Aorta (tissue), 5 donors: Measurements from ENCODE around the gene BMERB1. TPM values are rescaled to one million over a fixed set of nuclear protein-coding genes. Genes with fewer than 3 reads are reported as not detected.

ENCODE experiments used
- ATAC-seq: fragments of 200-7000 bp; cut with Tn5 transposase; one replicate; pipeline ENCODE4 v1.9.1; 2022; ENCODE audit warnings: moderate library complexity; ENCODE audit not compliant: low FRiP score
- DNase-seq, 2 donors: peaks; one replicate each; pipeline ENCODE4 v3.0.0-alpha.2; 2020
- H3K27ac ChIP-seq, 2 donors: one replicate each; pipeline ENCODE4 v1.5.1; 2013; ENCODE audit warnings: low read length in 2 of 2, mild to moderate bottlenecking in 2 of 2, moderate library complexity in 2 of 2, control low read depth in 1 of 2, inconsistent platforms in 1 of 2, low read depth in 1 of 2
- H3K27me3 ChIP-seq, 2 donors: one replicate each; pipeline ENCODE4 v1.6.1; 2013; ENCODE audit warnings: control low read depth in 1 of 2, low read length in 1 of 2, mild to moderate bottlenecking in 1 of 2, moderate library complexity in 1 of 2; ENCODE audit not compliant: insufficient read depth in 2 of 2, control insufficient read depth in 1 of 2
- H3K36me3 ChIP-seq, 2 donors: one replicate each; pipeline ENCODE4 v1.6.1; 2013; ENCODE audit warnings: control low read depth in 1 of 2, low read length in 1 of 2, mild to moderate bottlenecking in 1 of 2; ENCODE audit not compliant: insufficient read depth in 2 of 2, control insufficient read depth in 1 of 2
- H3K4me1 ChIP-seq, 2 donors: one replicate each; pipeline ENCODE4 v1.6.1; 2013; ENCODE audit warnings: low read length in 2 of 2, control low read depth in 1 of 2, mild to moderate bottlenecking in 1 of 2, moderate library complexity in 1 of 2; ENCODE audit not compliant: insufficient read depth in 2 of 2, control insufficient read depth in 1 of 2
- H3K4me3 ChIP-seq, 2 donors: one replicate each; pipeline ENCODE4 v1.5.1; 2013; ENCODE audit warnings: low read length in 2 of 2, control low read depth in 1 of 2, mild to moderate bottlenecking in 1 of 2
- H3K9me3 ChIP-seq: one replicate; pipeline ENCODE4 v1.6.1; 2013; ENCODE audit warnings: mild to moderate bottlenecking, low read length; ENCODE audit not compliant: control insufficient read depth
- WGBS, 2 donors: extraction: QIAGEN DNeasy Blood & Tissue Kit; methylation state at CpG; one replicate each; pipeline ENCODE4 v1.1.7; 2013; 5-methylcytosine and 5-hydroxymethylcytosine counted together
- intact Hi-C, 2 donors: fragments of 100-400 bp; cut with DNase I; formaldehyde crosslinking; loops; one replicate each; pipeline versions ENCODE4 v1.14.2 to v1.15.0; 2022
- polyA plus RNA-seq, 2 donors: library from polyadenylated mRNA; stranded (reverse); fragments of 200-250 nt; gene quantifications; one replicate each; pipeline ENCODE4 v1.2.3, GENCODE V29; 2013
- total RNA-seq, 2 donors: library from RNA; stranded (reverse); fragmentation: NEBNext Ultra II Directional; extraction: Animal tissue kit (Norgen Biotek cat#: 25700); gene quantifications; one replicate each; pipeline ENCODE4 v1.2.1, GENCODE V29; 2021
- donor health status: healthy with polysubstance abuse.
- donor health status: Bipolar disorder and iron deficiency.
- donor health status: DM: no; HTN: no; CAD: no.
- donor health status: DM: no; HTN: no; CAD: no.
- donor health status: DM: yes; HTN: yes; CAD: no.

The BMERB1 gene
- total and polyA plus RNA-seq, 4 donors: 52.2 to 76.7 (median 71.1) TPM

- Histone ChIP-seq H3K36me3 (no peaks in the 10 kb centered on the region), H3K4me1 (no peaks in the 10 kb centered on the region), H3K4me3 (no peak overlapping the region), H3K9me3 (no peaks in the 10 kb centered on the region), H3K27me3 (no peaks in the 10 kb centered on the region), H3K27ac (no peak overlapping the region)
- ATAC-seq (no peak), DNase-seq (no peak)
- WGBS, 2 donors: 97 to 98% methylated on average over 5 of the region's 5 CpGs
- intact Hi-C loops: no loop called here
These were observed 90.6 kb downstream of the BMERB1 start for GRCh38 chr16:15524966-15525365.

DNA sequence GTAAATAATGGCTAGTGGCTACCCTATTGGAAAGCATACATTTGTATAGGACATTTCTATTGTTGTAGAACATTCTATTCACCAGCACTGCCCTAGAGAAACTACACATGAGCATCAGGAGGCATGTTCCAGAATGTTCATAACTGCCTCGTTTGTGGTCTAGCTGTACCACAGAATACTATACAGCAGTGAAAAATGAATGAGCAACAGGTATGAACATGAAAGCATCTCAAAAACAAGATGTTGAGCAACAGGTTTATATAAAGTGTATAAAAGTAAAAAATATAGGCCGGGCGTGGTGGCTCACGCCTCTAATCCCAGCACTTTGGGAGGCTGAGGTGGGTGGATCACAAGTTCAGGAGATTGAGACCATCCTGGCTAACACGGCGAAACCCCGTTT, 91.7 kb downstream of the BMERB1 start:
- Histone ChIP-seq H3K27ac (no peak overlapping the region), H3K4me1 (no peaks in the 10 kb centered on the region), H3K27me3 (no peaks in the 10 kb centered on the region), H3K9me3 (no peaks in the 10 kb centered on the region), H3K36me3 (no peaks in the 10 kb centered on the region), H3K4me3 (no peak overlapping the region)
- intact Hi-C loops: no loop called here
- 95 to 98% methylated on average over 7 of the region's 7 CpGs for WGBS, 2 donors
- DNase-seq (no peak), ATAC-seq (no peak)

- Histone ChIP-seq H3K27me3 (no peaks in the 10 kb centered on the region), H3K4me3 (no peak overlapping the region), H3K27ac (no peak overlapping the region), H3K36me3 (no peaks in the 10 kb centered on the region), H3K9me3 (no peaks in the 10 kb centered on the region), H3K4me1 (no peaks in the 10 kb centered on the region)
- ATAC-seq: no peak
- intact Hi-C loops: no loop called here
- no peak for DNase-seq
- WGBS, 2 donors: 91 to 95% methylated on average over 2 of the region's 2 CpGs
These were observed 92.3 kb downstream of the BMERB1 start for GRCh38 chr16:15526731-15527130.

GRCh38 chr16:15529673-15530072, 95.3 kb downstream of the BMERB1 start:
- Histone ChIP-seq H3K9me3 (no peaks in the 10 kb centered on the region), H3K4me3 (no peak overlapping the region), H3K27ac (no peak overlapping the region), H3K4me1 (no peaks in the 10 kb centered on the region), H3K36me3 (no peaks in the 10 kb centered on the region), H3K27me3 (no peaks in the 10 kb centered on the region)
- intact Hi-C loops: no loop called here
- ATAC-seq (no peak), DNase-seq (no peak)
- WGBS, 2 donors: 83 to 87% methylated on average over 5 of the region's 5 CpGs

GRCh38 chr16:15530085-15530484, 95.7 kb downstream of the BMERB1 start:
- 92 to 94% methylated on average over 5 of the region's 5 CpGs for WGBS, 2 donors
- intact Hi-C loops: no loop called here
- no peak for ATAC-seq

DNA sequence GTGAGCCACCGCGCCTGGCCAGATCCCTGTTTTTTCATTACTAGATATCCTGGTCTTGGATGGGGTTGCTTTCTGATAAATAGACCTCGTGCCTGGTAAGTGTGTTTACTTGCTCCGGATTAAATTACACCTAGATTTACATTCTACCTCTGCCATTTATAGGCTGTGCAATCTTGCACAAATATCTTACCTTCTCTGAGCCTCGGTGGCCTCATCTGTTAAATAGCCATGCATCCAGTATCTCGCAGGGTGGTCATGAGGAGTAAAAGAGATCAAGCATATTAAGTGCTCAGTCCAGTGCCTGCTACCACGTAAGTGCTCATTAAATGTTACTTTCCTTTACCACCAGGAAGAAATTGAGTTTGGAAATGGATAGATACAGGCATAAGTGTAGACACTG, 98.4 kb downstream of the BMERB1 start:
- no peaks in the 10 kb centered on the region for H3K4me1 ChIP-seq
- no peaks in the 10 kb centered on the region for H3K27me3 ChIP-seq
- H3K36me3 ChIP-seq: no peaks in the 10 kb centered on the region
- no peaks in the 10 kb centered on the region for H3K9me3 ChIP-seq
- 96 to 97% methylated on average over 7 of the region's 7 CpGs for WGBS, 2 donors
- ATAC-seq (no peak), DNase-seq (no peak)
- H3K4me3 ChIP-seq: no peak overlapping the region
- no peak overlapping the region for H3K27ac ChIP-seq
- intact Hi-C loops: no loop called here

More at GRCh38 chr16:15530085-15530484, 95.7 kb downstream of the BMERB1 start:
- Histone ChIP-seq H3K4me3 (no peak overlapping the region), H3K36me3 (no peaks in the 10 kb centered on the region), H3K27ac (no peak overlapping the region), H3K4me1 (no peaks in the 10 kb centered on the region), H3K9me3 (no peaks in the 10 kb centered on the region), H3K27me3 (no peaks in the 10 kb centered on the region)
- DNase-seq: no peak

DNA sequence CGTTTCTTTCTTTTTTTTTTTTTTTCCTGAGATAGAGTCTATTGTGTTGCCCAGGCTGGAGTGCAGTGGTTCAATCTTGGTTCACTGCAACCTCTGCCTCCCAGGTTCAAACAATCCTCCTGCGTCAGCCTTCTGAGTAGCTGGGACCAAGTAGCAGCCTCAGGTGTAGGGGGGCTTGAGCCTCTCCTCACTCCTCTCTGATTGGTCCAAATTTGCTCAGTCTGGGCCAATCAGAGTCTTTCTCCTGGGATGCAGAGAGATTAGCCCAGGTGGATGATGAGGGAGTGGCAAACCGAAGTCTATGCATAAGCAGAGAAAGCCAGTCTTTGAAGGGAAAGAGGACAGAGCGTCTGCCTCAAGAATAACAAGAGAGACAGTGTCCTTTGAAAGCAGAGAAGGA, 99.0 kb downstream of the BMERB1 start:
- DNase-seq (no peak), ATAC-seq (peak; percentile 15)
- Histone ChIP-seq H3K4me3 (no peak overlapping the region), H3K36me3 (no peaks in the 10 kb centered on the region), H3K9me3 (no peaks in the 10 kb centered on the region), H3K4me1 (no peaks in the 10 kb centered on the region), H3K27me3 (no peaks in the 10 kb centered on the region), H3K27ac (no peak overlapping the region)
- WGBS, 2 donors: 79 to 86% methylated on average over 4 of the region's 4 CpGs
- intact Hi-C loops: no loop called here

- DNase-seq (no peak), ATAC-seq (no peak)
- no peaks in the 10 kb centered on the region for H3K27me3 ChIP-seq
- no peaks in the 10 kb centered on the region for H3K4me1 ChIP-seq
- no peaks in the 10 kb centered on the region for H3K36me3 ChIP-seq
- no peak overlapping the region for H3K27ac ChIP-seq
- 92 to 94% methylated on average over 6 of the region's 6 CpGs for WGBS, 2 donors
- H3K9me3 ChIP-seq: no peaks in the 10 kb centered on the region
- intact Hi-C loops: no loop called here
- H3K4me3 ChIP-seq: no peak overlapping the region
These were observed 101.4 kb downstream of the BMERB1 start for GRCh38 chr16:15535772-15536171.

DNA sequence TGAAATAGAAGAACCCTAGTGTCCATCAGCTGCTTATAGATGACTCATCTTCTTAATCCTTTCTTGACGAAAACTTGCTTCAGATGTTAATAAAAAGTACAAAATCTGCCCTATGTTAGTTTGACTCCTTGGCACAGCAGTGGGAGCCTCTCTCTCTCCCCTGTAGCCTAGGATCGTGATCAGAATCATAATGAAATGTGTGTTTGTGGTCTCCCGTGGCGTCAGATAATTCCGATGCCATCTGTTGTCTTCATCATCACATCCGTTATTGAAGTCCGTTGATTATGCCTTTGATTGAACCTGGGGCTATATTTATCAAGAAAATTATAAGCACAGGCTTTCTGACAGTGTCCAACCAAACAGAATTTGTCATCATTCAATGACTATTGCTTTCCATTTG, 102.5 kb downstream of the BMERB1 start:
- DNase-seq: no peak
- H3K9me3 ChIP-seq: no peaks in the 10 kb centered on the region
- H3K4me3 ChIP-seq: no peak overlapping the region
- no peak overlapping the region for H3K27ac ChIP-seq
- intact Hi-C loops: no loop called here
- H3K27me3 ChIP-seq: no peaks in the 10 kb centered on the region
- H3K36me3 ChIP-seq: no peaks in the 10 kb centered on the region
- 91 to 92% methylated on average over 7 of the region's 7 CpGs for WGBS, 2 donors
- H3K4me1 ChIP-seq: no peaks in the 10 kb centered on the region
- ATAC-seq: no peak
